ENCODE results near the gene CEACAM1.
"Not testable (repeated sequence)": the region's sequence is repeated elsewhere in the genome, so short reads cannot be mapped to it uniquely, and the experiment has no call there.

Gene CEACAM1

GRCh38 chr19:42472402-42473147, 55.7 kb downstream of the CEACAM1 start:
- no peak for DNase-seq

DNA sequence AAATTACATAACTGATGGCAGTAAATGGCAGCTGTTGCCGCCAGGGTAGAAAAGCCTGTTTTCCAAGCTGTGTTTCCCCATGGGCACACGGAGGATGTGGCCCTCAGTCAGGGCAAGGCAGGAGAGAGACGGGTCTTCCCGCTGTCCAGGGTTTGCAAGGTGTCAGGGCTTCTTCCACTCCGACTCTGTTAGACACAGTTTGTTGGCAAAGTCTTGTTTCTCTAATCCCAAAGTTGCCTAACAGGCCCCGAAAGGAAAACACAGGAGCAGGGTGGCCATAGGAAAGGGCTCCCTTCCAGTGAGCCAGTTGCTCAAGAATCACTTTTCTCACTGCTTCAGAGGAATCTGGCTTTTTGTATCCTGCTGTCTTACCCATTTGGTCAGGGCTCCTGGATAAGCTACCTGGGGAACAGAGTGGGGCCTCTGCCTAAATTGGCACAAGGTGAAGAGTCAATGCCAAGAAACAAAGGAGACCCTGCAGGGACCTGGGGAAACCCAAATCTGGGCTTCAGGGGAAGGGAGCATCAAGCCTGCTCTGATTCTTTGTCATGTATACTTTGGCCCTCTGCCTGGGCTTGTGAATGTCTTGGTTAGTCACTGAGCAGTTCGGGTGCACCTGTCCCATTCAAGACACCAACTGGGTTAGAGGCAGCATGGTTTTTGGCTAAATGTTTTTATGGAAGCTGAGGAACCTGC, 56.6 kb downstream of the CEACAM1 start:
- no peak for DNase-seq

DNA sequence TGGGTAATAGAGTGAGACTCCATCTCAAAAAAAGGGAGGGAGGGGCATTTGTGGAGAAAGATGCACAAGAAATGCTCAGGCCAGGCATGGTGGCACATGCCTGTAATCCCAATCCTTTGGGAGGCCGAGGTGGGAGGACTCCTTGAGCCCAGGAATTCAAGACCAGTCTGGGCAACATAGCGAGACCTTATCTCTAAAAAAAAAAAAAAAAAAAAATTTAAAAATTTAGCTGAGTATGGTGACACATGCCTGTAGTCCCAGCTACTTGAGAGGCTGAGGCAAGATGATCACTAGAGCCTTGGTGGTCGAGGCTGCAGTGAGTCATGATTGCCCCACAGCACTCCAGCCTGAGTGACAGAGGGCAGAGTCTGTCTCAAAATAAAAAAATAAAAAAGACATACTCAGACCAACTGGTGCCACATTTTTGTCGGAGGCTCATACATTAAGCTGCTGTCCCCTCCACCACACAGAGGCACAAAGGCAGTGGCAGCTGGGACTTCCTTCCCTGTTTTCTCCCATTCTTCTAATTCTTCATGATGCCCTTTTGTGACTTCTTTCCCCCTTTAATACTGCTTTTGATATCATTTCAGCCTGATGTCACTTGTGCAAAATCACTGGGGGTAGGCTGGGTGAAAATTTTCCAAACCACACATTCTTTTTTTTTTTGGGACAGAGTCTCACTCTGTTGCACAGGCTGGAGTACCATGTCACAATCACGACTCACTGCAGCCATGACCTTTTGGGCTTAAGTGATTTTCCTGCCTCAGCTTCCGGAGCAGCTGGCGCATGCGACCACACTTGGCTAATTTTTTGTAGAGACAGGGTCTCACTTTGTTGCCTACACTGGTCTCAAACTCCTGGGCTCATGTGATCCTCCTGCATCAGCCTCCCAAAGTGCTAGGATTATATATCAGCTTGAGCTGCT, 58.7 kb downstream of the CEACAM1 start:
- DNase-seq: no peak

GRCh38 chr19:42468273-42468796, 59.9 kb downstream of the CEACAM1 start:
- no peak for DNase-seq

DNA sequence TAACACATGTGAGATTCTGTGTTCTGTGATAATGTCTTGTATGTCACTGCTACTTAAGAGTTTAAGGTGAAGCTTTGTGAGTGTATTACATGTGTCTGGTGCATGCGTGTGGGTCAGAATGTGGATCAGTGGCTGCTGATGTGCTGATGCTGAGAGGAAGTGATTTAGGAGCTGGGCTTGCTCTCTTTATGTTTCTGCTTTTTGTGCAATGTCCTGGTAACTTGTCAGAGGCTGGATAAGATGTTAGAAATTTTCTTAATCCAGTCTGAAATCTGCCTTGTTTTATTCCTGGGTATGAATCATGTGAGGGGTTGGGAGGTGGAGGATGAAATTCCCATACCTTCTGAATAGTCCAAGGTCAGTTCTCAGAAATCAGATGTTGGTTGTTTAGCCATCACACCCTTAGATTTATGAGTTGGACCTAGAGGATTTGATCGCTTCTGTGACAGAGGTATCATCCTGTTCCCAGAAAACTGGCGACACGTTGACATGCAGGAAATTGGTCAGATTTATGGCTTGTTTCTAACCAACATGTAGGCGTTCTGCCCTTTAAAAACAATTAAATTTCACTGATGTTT, 61.0 kb downstream of the CEACAM1 start:
- no peak for DNase-seq

- no peak for DNase-seq
These were observed 61.6 kb downstream of the CEACAM1 start for GRCh38 chr19:42466521-42467182.

DNA sequence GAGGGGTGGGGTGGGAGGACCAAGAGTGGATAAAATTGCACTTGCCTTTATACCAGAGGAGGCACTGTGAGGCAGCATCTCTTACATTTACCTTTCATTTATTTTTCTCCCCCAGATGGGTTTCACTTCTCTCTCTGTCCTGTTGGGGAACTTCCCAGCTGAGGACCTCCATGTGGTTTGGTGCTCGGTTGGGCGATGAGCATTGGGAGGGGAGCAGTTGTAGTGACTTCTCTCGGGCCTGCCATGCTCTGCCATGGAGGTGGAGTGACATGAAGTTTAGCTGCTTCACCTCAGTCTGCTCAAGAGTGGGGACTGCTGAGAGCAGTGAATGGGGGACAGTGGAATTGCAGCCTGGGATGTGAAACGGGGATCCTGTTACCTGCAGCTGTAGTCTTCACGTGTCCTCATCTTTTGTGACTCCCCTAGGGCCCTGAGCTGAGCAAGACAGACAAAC, 62.4 kb downstream of the CEACAM1 start:
- no peak for DNase-seq

GRCh38 chr19:42461700-42462324, 66.5 kb downstream of the CEACAM1 start:
- no peak for DNase-seq

DNA sequence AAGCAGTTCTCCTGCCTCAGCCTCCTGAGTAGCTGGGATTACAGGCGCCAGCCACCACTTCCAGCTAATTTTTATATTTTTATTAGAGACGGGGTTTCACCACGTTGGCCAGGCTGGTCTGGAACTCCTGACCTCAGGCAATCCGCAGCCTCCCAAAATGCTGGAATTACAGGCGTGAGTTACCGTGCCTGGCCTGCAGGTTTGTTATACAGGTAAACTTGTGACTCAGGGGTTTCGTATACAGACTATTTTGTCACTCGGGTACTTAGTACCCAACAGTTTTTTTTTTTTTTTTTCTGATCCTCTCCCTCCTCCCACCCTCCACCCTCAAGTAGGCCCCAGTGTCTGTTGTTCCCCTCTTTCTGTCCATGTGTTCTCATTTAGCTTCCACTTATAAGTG, 67.0 kb downstream of the CEACAM1 start:
- DNase-seq: not testable (repeated sequence)

DNA sequence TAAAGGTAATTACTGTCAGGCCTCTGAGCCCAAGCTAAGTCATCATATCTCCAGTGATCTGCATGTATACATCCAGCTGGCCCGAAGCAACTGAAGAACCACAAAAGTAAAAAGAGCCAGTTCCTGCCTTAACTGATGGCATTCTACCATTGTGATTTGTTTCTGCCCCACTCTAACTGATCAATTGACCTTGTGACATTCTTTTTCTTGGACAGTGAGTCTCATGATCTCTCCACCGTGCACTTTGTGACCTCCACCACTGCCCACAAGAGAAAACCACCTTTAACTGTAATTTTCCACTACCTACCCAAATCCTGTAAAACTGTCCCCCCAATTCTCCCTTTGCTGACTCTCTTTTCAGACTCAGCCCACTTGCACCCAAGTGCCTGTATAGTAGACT, 68.4 kb downstream of the CEACAM1 start:
- DNase-seq: no peak

Measured in activated CD4-positive, alpha-beta T cell treated with anti-CD3 and anti-CD28 coated beads, Interleukin-2, amount 50 U/mL, for 16 hours (primary cell).